HepG2 (cell line): ENCODE results near the gene CASKIN1. TPM values are rescaled to one million over a fixed set of nuclear protein-coding genes. Genes with fewer than 3 reads are reported as not detected.
A peak's percentile ranks its signal among the peaks of the same experiment; 100 is the strongest.

Experiments
- ARNTL ChIP-seq: sonication (generic); formaldehyde crosslinking; IDR thresholded peaks from 2 replicates; pipeline ENCODE4 v1.4.0; 2020; ENCODE audit warnings: mild to moderate bottlenecking, missing genetic modification reagents
- CBX1 ChIP-seq: IDR thresholded peaks from one replicate; pipeline ENCODE4 v1.6.1; 2016; ENCODE audit warnings: antibody characterized with exemption, low read depth
- CREM ChIP-seq, 2 experiments: sonication (generic) in 1 of 2; formaldehyde crosslinking in 1 of 2; IDR thresholded peaks; 2 replicates each; pipeline versions ENCODE4 v1.4.0 to v1.6.1; 2016 to 2020; ENCODE audit warnings: antibody characterized with exemption in 1 of 2, mild to moderate bottlenecking in 1 of 2, missing genetic modification reagents in 1 of 2
- HOXA5 ChIP-seq: sonication (generic); formaldehyde crosslinking; IDR thresholded peaks from 2 replicates; pipeline ENCODE4 v1.4.0; 2020; ENCODE audit warnings: missing genetic modification reagents
- MAZ ChIP-seq, 2 experiments: sonication (generic) in 1 of 2; formaldehyde crosslinking in 1 of 2; IDR thresholded peaks; 2 replicates each; pipeline versions ENCODE4 v1.5.0 to v1.6.1; 2012 to 2020; ENCODE audit warnings: low read depth in 2 of 2, mild to moderate bottlenecking in 2 of 2, borderline replicate concordance in 1 of 2, improper control_type of control experiment in 1 of 2, low read length in 1 of 2, missing genetic modification reagents in 1 of 2, moderate library complexity in 1 of 2
- MXD4 ChIP-seq: IDR thresholded peaks from 2 replicates; pipeline ENCODE4 v1.6.1; 2016; ENCODE audit warnings: mild to moderate bottlenecking, missing biosample characterization, missing genetic modification reagents
- NCOA1 ChIP-seq: sonication (generic); formaldehyde crosslinking; IDR thresholded peaks from 2 replicates; pipeline ENCODE4 v1.9.0; 2021; ENCODE audit warnings: missing genetic modification reagents
- NCOA2 ChIP-seq: sonication (generic); formaldehyde crosslinking; IDR thresholded peaks from 2 replicates; pipeline ENCODE4 v1.8.0; 2022; ENCODE audit warnings: inconsistent platforms
- PATZ1 ChIP-seq: sonication (generic); formaldehyde crosslinking; IDR thresholded peaks from 2 replicates; pipeline ENCODE4 v1.4.0; 2020; ENCODE audit warnings: missing genetic modification reagents
- REXO4 ChIP-seq: sonication (generic); formaldehyde crosslinking; IDR thresholded peaks from 2 replicates; pipeline ENCODE4 v1.8.0; 2022; ENCODE audit warnings: missing genetic modification reagents, mild to moderate bottlenecking, borderline replicate concordance
- SMARCC2 ChIP-seq: fragments of 450-650 bp; IDR thresholded peaks from 2 replicates; pipeline ENCODE4 v1.6.1; 2017; ENCODE audit warnings: antibody characterized with exemption, mild to moderate bottlenecking
- SMYD3 ChIP-seq: sonication (generic); formaldehyde crosslinking; IDR thresholded peaks from 2 replicates; pipeline ENCODE4 v1.8.1; 2023; ENCODE audit warnings: mild to moderate bottlenecking, missing genetic modification reagents
- SRF ChIP-seq: IDR thresholded peaks from 2 replicates; pipeline ENCODE4 v1.6.1; 2011; ENCODE audit warnings: mild to moderate bottlenecking, low read depth, low read length, moderate library complexity
- TSC22D2 ChIP-seq: sonication (generic); formaldehyde crosslinking; IDR thresholded peaks from 2 replicates; pipeline ENCODE4 v1.5.1; 2020; ENCODE audit warnings: missing genetic modification reagents, mild to moderate bottlenecking, borderline replicate concordance
- ZBTB42 ChIP-seq: sonication (generic); formaldehyde crosslinking; IDR thresholded peaks from 2 replicates; pipeline ENCODE4 v1.5.0; 2020; ENCODE audit warnings: mild to moderate bottlenecking, missing genetic modification reagents
- ZNF276 ChIP-seq: sonication (generic); formaldehyde crosslinking; IDR thresholded peaks from 2 replicates; pipeline ENCODE4 v1.4.0; 2020; ENCODE audit warnings: mild to moderate bottlenecking, low read depth, missing genetic modification reagents
- ZNF383 ChIP-seq: sonication (generic); formaldehyde crosslinking; IDR thresholded peaks from 2 replicates; pipeline ENCODE4 v1.4.0; 2020; ENCODE audit warnings: missing genetic modification reagents, mild to moderate bottlenecking, borderline replicate concordance
- ZNF44 ChIP-seq: sonication (generic); formaldehyde crosslinking; IDR thresholded peaks from 2 replicates; pipeline ENCODE4 v1.5.1; 2020; ENCODE audit warnings: mild to moderate bottlenecking, missing genetic modification reagents
- ZNF552 ChIP-seq: sonication (generic); formaldehyde crosslinking; IDR thresholded peaks from 2 replicates; pipeline ENCODE4 v1.9.0; 2022; ENCODE audit warnings: missing genetic modification reagents, mild to moderate bottlenecking, borderline replicate concordance
- ZNF619 ChIP-seq: sonication (generic); formaldehyde crosslinking; IDR thresholded peaks from 2 replicates; pipeline ENCODE4 v1.4.0; 2020; ENCODE audit warnings: mild to moderate bottlenecking, missing genetic modification reagents
- polyA plus RNA-seq, 8 experiments: library from polyadenylated mRNA; depleted of rRNA in 3 of 8; stranded (reverse) in 7 of 8; unstranded in 1 of 8; fragments of >200 nt; fragmentation: Illumina TruSeq in 4 of 8; extraction: Trizol in 4 of 8; gene quantifications; 2 replicates each; pipeline versions ENCODE4 v1.2.1 to v1.2.3, GENCODE V29; 2011 to 2016; ENCODE audit warnings: low read depth in 4 of 8, missing spikeins in 1 of 8, mixed read lengths in 1 of 8; ENCODE audit not compliant: insufficient read depth in 1 of 8
- total RNA-seq, 5 experiments: library from RNA; depleted of rRNA; stranded (reverse); fragments of >200 nt; fragmentation: Illumina TruSeq; extraction: Trizol; gene quantifications; 2 replicates each; pipeline ENCODE4 v1.2.3, GENCODE V29; 2016; ENCODE audit warnings: low read depth in 1 of 5
- TF ChIP-seq, protein P1 (sequence below): IDR thresholded peaks from 2 replicates; pipeline ENCODE4 v1.4.0; 2020; ENCODE audit warnings: mild to moderate bottlenecking, missing genetic modification reagents

The CASKIN1 gene
- total and polyA plus RNA-seq, 2 of the 13 experiments (the other 11 are each of a cell fraction or from before 2014, with no cell fraction given) = 1.2 to 2.2 TPM

DNA sequence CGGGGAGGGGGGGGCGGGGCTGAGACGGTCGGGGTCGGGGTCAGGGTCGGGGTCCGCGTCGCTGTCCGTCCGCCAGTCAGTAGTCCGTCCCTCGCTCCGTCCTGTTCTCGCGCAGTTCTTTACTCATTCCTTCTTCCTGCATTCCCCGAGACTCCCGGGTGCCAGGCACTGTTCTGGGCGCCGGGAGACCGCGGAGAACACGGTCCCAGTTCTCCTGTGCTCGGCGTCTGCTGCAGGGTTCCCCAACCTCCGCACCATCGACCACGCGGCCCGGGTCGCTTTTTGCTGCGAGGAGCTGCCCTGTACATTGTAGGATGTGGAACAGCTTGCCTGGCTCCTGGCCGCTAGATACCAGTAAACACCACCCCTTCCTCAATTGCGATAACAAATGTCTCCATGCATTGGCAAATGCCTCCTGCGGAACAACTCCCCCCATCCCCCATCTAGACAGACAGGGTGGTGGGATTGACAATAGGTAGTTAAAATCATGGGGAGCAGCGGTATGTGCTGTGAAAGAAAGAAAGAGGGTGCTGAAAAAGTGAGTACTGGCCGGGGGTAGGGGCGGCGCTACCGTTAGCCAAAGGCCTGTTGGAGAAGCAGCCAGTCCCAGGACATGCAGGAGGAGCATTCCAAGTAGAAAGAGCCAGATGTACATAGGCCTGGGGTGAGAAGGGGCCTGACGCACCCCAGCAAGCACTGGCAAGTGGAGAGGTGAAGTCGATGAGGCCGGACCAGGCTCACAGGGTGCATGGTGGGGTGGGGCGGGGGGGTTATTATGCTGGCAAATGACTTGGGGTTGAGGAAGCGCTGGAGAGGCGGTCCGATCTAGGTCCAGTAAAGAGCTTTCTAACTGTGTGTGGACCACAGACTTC, 40.2 kb downstream of the CASKIN1 start (continued):
- TF ChIP-seq MXD4 (CRISPR knock-in tag) (no peak), ZNF44 (CRISPR knock-in tag) (no peak), NCOA1 (CRISPR knock-in tag) (no peak), SMYD3 (CRISPR knock-in tag) (no peak), CREM (IDR thresholded peaks at IDR 0.05) (no peak), CREM (CRISPR knock-in tag; IDR thresholded peaks at IDR 0.05) (no peak), SMARCC2 (no peak), ZNF383 (CRISPR knock-in tag) (no peak), ZNF552 (CRISPR knock-in tag) (no peak), ZNF276 (no peak), ZBTB42 (CRISPR knock-in tag) (no peak), SRF (no peak), TSC22D2 (no peak), ARNTL (CRISPR knock-in tag) (no peak), NCOA2 (CRISPR knock-in tag) (no peak), MAZ (IDR thresholded peaks at IDR 0.05; ENCODE audit: borderline replicate concordance, low read depth, low read length) (no peak), MAZ (CRISPR knock-in tag; IDR thresholded peaks at IDR 0.05; ENCODE audit: low read depth) (no peak), HOXA5 (no peak), REXO4 (CRISPR knock-in tag) (no peak), ZNF619 (CRISPR knock-in tag) (no peak), PATZ1 (CRISPR knock-in tag) (peak; percentile 66), CBX1 (no peak)
- TF ChIP-seq, protein P1, sequence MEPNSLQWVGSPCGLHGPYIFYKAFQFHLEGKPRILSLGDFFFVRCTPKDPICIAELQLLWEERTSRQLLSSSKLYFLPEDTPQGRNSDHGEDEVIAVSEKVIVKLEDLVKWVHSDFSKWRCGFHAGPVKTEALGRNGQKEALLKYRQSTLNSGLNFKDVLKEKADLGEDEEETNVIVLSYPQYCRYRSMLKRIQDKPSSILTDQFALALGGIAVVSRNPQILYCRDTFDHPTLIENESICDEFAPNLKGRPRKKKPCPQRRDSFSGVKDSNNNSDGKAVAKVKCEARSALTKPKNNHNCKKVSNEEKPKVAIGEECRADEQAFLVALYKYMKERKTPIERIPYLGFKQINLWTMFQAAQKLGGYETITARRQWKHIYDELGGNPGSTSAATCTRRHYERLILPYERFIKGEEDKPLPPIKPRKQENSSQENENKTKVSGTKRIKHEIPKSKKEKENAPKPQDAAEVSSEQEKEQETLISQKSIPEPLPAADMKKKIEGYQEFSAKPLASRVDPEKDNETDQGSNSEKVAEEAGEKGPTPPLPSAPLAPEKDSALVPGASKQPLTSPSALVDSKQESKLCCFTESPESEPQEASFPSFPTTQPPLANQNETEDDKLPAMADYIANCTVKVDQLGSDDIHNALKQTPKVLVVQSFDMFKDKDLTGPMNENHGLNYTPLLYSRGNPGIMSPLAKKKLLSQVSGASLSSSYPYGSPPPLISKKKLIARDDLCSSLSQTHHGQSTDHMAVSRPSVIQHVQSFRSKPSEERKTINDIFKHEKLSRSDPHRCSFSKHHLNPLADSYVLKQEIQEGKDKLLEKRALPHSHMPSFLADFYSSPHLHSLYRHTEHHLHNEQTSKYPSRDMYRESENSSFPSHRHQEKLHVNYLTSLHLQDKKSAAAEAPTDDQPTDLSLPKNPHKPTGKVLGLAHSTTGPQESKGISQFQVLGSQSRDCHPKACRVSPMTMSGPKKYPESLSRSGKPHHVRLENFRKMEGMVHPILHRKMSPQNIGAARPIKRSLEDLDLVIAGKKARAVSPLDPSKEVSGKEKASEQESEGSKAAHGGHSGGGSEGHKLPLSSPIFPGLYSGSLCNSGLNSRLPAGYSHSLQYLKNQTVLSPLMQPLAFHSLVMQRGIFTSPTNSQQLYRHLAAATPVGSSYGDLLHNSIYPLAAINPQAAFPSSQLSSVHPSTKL = no peak
